Stimulated activated CD8-positive, alpha-beta memory T cell treated with anti-CD3 and anti-CD28 coated beads, Interleukin-4, amount 100 ng/mL, for 4 hours (primary cell): Measurements from ENCODE around the gene TRIM28.
A peak's percentile ranks its signal among the peaks of the same experiment; 100 is the strongest.
"Not testable (repeated sequence)": the region's sequence is repeated elsewhere in the genome, so short reads cannot be mapped to it uniquely, and the experiment has no call there.

Experiments used
- DNase-seq, 2 donors: peaks; one replicate each; pipeline ENCODE4 v3.0.0-alpha.2; 2020; ENCODE audit warnings: low read depth in 2 of 2, low spot score in 1 of 2

TRIM28 gene

DNA sequence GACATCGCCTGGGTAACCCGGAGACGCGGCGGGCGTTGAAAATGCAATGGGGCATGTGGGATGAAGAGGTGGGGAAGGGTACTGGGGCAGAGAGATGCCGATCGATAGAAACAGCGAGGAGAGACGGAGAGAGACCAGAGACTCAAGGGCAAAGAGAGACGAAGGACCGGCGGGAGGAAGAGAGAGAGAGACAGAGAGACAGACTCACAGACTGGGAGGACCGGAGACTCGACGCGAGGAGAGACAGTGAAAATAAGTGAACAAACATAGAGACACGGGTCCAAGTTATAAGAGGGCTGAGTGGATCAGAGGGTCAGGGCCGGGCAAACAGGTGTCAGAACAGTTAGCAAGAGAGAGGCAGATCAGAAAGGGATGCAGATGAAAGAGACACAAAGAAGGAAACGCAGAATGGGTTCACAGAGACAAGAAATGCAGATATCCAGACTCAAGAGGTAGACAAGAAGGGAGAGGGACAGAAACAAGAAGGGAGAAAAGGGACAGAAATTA, 29.8 kb downstream of the TRIM28 start:
- no peak for DNase-seq

DNA sequence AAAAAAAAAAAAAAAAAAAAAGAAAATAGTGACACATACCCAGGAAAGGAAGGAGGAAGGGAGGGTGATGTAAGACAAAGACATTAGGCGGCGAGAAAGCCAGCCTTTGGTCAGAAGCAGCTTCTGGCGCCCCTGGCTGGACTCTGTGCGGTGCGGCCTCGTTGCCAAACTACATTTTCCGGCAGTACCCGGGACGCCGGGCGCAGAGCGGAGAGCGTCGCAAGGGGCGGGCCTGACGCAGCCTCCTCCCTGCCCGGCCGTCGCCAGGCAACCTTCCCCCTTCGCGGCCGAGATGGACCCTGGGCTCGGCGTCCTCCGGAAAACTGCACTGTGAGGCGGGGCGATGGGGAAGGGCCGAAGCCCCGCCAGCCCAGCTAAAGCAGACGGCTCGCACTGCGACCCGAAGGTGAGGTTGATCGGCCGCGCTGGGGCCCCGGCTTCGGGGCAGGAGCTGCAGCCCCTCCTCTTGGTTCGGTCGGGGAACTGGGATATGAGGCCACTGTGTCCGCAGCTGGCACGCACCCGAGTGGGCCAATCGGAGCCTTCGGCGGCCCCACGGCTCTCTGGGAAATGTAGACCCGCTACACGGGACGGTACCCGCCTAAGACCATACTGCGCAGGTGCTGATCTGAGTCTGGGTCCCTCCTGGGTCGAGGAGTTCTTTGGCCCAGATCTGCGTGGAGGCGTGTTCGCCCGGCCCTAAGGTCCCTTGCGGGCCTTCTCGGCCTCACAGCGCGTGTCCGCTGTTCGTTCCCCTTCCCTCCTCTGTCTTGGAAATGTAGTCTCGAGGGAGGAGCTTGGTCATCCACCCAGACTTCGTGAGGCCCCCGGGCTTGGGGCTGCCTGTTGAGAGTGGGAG, 31.5 kb downstream of the TRIM28 start:
- DNase-seq = peak in 1 of 2 donors; percentile 60

DNA sequence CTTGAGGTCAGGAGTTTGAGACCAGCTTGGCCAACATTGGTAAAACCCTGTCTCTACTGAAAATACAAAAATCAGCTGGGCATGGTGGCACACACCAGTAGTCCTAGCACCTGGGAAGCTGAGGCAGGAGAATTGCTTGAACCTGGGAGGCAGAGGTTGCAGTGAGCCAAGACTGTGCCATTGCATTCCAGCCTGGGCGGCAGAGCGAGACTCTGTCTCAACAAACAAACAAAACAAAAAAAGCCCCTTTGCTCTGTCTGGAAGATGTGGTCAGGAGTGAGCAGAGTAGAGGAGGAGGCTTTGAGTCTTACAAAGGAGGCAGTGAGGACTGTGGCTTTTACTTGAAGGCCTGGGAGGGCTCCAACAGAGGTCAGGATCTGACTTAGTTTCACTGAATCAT, 33.7 kb downstream of the TRIM28 start:
- DNase-seq = not testable (repeated sequence)

DNA sequence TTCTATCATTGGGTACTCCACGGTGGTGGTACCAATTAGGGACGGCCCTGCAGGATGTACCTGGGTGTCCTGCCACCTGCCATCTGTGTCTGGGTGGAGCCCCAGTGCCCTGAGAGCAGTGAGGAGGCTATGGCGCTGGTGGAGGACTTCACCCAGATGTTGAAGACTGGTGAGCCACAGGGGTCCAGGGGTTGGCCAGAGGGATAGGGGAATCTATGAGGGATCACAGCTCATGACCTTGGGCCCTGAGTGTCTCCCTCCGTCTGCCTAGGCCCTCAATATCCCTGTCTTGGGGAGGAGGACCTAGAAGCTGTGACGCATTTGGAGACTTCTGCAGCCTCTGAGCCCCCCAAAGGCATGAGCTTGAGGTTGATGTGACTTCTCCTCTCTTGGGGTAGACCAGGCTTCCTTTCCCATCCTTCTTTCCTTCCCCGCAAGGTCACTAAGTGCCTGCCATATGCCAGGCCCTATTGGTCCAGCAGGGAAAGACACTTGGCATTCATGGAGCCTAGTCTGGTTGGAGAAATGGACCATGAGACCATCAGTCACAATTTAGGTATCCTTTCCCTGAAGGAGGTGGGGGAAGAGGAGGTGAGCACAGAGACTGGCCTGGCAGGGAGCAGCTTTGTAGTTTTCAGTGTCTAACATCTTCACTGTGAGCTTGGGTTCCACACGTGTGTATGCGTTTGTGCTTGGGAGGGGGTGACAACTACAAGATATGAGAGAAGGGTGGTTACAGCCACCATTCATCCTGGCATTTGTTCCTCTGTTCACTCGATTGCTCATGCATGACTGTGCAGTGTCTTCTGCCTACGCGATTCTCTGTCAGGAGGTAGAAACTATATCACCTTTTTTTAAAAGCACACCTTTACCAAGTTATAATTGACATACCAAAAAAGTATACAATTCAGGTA, 34.4 kb downstream of the TRIM28 start:
- no peak for DNase-seq

DNA sequence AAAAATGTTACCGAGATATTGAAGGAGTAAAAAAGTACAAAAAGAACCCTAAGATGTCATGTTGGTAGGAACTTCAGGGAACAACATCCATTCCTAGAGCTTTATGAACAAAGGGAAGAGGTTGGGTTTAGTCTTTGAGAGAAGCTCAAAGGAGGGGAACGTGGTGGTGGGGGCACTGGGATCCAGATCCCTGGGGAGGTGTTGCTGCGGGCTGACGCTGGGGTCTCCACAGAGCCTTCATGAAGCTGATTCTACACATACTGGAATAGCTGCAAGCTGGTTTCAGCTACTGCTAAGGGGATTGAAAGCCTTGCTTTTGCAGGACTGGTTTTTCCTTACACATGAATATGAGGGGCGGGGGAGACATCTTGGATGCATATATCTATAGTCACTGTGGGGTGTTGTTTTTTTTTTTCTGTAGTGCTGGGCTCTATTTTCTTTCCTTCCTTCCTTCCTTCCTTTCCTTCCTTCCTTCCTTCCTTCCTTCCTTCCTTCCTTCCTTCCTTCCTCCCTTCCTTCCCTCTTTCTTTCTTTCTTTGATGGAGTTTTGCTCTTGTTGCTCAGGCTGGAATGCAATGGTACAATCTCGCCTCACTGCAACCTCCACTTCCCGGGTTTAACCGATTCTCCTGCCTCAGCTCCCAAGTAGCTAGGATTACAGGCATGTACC, 35.7 kb downstream of the TRIM28 start:
- DNase-seq = no peak

DNA sequence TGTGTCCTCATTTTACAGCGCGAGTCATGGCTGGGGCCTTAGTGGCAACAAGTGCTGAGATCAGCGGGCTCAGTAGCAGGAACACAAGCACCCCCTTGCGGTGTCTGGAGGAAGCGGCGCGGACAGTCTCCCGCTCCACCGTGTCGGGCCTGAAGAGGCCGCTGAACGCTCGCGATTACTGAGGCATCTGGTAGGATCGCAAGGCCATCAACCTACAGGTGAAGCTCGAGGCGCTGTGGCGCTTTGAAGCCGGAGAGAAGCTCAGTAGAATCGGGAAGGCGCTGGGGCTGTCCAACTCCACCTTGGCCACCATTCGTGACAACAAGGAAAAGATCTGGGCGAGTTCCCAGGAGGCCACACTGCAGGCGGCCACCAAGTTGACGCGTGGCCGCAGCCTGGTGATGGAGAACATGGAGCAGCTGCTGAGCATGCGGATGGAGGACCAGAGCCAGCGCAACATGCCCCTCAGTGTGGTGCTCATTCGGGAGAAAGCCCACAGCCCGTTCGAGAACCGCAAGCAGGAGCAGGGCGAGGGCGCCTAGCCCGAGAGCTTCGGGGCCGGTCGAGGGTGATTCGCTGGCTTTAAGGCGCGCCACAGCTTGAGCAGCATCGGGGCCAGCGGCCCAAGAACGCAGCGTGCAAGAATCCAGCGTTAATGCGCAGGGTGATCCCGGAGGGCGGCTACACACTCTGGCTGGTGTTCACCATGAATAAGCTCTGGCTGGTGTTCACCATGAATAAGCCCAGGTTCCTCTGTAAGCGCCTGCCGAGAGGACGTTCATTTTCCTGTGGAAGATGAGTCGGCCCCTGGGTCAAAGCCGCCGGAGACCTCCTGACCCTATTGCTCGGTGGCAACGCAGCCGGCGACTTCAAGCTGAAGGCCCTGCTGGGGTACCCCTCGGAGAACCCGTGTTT, 37.6 kb downstream of the TRIM28 start:
- DNase-seq = peak; percentile 75 to 88

DNA sequence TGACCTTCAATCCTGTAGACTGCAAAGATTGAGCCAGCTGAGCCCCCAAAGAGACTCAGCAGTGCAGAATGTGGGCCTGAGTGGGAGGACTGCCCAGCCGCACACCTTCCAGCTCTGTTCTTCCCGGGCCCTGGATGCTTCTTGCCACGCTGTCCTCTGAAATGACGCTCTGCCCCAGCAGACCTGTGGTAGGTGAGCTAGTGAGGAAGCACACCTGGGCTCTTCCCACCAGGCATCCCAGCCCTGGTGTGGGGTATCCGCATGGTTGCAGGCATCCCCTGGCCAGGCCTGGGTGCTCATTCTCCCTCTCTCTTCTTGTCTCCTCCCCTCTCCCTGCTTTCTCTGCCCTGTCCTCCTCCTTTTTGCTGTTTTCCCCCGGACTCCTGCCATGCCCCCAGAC, 39.1 kb downstream of the TRIM28 start:
- no peak for DNase-seq

DNA sequence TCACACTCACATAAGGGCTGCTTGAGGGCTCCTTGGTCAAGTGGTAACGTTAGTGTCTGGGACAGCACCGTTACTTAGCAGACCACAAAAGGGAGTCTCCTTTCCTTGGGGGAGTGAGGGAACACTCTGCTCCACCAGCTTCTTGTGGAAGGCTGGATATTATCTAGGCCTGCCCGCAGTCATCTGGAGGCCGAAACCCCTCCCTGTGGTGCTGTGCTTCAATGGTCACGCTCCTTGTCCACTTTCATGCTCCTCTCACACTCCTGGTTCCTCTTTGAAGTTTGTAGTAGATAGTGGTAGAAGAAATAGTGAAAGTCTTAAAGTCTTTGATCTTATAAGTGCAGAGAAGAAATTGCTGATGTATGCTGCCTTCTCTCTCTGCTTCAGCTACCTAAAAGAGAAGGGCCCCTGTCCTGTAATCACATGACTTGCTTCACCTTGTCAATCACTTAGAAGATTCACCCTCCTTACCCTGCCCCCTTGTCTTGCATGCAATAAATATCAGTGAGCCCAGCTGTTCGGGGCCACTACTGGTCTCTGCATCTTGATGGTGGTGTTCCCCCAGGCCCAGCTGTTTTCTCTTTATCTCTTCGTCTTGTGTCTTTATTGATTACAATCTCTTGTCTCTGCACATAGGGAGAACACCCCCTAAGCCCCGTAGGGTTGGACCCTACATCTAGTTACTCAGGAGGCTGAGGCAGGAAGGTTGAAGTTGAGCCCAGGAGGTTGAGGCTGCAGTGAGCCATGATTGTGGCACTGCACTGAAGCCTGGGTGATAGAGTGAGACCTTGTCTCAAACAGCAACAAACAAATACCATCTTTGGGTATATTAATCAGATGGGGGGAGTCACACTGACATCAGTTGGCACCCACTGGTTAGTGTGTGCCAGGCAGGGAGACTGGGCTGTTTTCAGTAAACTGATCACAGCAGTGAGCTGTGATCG, 40.9 kb downstream of the TRIM28 start:
- no peak for DNase-seq

DNA sequence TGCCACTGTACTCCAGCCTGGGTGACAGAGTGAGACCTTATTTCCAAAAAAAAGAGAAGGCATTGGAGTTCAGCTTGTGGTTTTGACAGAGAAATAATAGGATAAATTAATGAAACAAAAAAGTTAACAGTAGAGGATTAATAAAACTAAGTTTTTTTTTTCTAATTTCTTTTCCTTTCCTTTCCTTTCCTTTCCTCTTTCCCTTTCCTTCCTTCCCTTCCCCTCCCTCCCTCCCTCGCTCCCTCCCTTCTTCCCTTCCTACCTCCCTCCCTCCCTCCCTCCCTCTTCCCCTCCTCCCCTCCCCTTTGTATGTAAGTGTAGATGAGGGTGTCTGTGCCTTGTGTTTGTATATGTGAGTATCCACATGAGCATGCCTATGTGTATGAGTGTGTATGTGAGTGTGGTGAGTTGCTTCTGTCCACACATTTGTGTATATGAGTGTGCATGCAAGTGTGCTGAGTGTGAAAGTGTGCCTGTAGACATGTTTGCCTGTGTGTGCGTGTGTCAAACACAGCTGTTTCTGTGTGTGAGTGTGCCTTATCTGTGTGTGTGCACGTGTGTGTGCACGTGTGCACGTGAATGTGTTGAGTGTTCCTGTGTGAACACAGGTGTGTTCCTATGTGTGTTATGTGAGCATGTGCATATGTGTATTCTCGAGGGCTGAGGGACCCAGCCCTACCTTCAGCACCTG, 41.7 kb downstream of the TRIM28 start:
- DNase-seq = no peak

DNA sequence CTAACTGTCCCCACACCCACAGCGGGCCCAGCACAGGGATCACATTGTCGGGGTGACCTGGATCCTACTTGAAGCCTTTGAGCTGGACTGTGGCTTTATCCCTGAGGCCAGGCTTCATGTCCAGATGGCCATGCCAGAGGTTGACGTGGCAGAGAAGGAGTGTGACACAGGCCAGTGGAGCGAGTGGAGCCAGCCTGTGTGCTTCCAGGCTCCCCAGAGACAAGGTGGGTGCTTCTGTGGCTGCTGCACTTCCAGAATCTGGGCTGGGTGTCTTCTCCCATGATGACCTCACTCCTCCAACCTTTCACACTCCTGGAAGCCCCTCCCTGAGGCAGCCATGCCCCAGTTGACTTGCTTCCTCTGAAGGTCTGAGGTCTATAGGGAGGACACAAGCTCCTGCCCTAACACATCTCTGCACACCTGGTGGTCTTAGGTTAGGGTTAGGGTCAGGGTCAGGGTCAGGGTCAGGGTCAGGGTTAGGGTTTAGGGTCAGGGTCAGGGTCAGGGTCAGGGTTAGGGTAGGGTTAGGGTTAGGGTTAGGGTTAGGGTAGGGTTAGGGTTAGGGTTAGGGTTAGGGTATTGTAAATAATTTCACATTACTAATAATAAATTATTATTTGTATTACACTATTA, 42.4 kb downstream of the TRIM28 start:
- DNase-seq = no peak
